HG03108 (cell line): Measurements from ENCODE around the gene CSNK1G1.

Experiments used
- ATAC-seq: cut with Tn5 transposase; IDR thresholded peaks from one replicate; pipeline ENCODE4 v1.9.1; 2021; ENCODE audit warnings: moderate library complexity; ENCODE audit not compliant: unreplicated experiment

The CSNK1G1 gene

GRCh38 chr15:64209680-64210334, 146.2 kb downstream of the CSNK1G1 start:
- no peak for ATAC-seq

- no peak for ATAC-seq
Measured at GRCh38 chr15:64205202-64205601, 150.8 kb downstream of the CSNK1G1 start.

- no peak for ATAC-seq
Measured at GRCh38 chr15:64197425-64197824, 158.5 kb downstream of the CSNK1G1 start.

- no peak for ATAC-seq
Measured at GRCh38 chr15:64193971-64194370, 162.0 kb downstream of the CSNK1G1 start.

GRCh38 chr15:64191971-64192830, 163.8 kb downstream of the CSNK1G1 start:
- no peak for ATAC-seq

GRCh38 chr15:64187396-64188191, 168.4 kb downstream of the CSNK1G1 start:
- no peak for ATAC-seq

- no peak for ATAC-seq
Measured at GRCh38 chr15:64185146-64185911, 170.6 kb downstream of the CSNK1G1 start.

GRCh38 chr15:64182859-64183370, 173.1 kb downstream of the CSNK1G1 start:
- ATAC-seq, result no peak

GRCh38 chr15:64180235-64180824, 175.6 kb downstream of the CSNK1G1 start:
- ATAC-seq, result peak; percentile 50

GRCh38 chr15:64166102-64166890, 189.7 kb downstream of the CSNK1G1 start:
- ATAC-seq, result no peak

- ATAC-seq, result no peak
Measured at GRCh38 chr15:64164436-64164835, 191.5 kb downstream of the CSNK1G1 start.

- no peak for ATAC-seq
Measured at GRCh38 chr15:64163659-64164362, 192.2 kb downstream of the CSNK1G1 start.

- peak; percentile 92 for ATAC-seq
Measured at GRCh38 chr15:64162869-64163658, 192.9 kb downstream of the CSNK1G1 start, which contains the start of gene PPIB. Gene PPIB (minus strand): TSS chr15:64163022. CDS start chr15:64162986, 36 bp downstream.

GRCh38 chr15:64162478-64162868, 193.5 kb downstream of the CSNK1G1 start:
- peak; percentile 9 for ATAC-seq

GRCh38 chr15:64161688-64162477, 194.1 kb downstream of the CSNK1G1 start:
- ATAC-seq, result no peak

GRCh38 chr15:64158363-64159134, 197.4 kb downstream of the CSNK1G1 start:
- no peak for ATAC-seq
